DMS53 (cell line): Measurements from ENCODE around the gene GABRG3.

Experiments
- DNase-seq: peaks from one replicate; lab custom pipeline; 2025; lab: John Stamatoyannopoulos, UW

The GABRG3 gene

DNA sequence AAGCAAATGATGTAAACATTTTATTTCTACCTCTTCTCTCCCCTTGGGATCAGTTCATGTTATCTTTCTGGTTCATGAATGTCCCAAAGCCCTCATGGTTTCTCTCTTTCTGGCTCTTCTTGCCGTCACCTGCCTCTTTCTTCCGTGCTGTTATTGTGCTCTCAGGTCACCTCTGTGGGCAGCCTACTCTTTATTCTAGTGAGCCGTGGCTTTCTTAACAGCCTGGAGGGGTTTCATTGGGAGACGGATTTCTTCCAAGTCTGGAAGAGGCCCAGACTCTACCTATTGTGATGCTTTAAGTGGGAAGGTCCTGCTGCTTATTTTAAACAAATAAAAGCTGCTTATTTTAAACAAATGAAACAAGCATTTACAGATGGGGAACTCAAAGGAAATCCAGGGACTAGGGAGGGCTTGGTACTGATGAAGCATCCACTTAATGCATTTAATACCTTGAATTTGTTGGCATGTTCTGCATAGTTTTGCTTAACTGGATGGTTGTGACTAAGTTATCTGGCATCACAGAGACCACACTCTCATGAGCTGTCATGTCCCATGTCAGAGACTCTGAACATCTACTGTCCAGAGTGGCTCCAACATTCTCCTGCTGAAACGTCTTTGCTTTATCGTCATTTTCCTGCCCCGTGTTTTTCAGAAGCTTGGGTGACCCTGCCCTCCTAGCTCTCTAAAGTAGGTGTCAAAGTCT lies 443.3 kb downstream of the GABRG3 start:
- DNase-seq, result no peak

DNA sequence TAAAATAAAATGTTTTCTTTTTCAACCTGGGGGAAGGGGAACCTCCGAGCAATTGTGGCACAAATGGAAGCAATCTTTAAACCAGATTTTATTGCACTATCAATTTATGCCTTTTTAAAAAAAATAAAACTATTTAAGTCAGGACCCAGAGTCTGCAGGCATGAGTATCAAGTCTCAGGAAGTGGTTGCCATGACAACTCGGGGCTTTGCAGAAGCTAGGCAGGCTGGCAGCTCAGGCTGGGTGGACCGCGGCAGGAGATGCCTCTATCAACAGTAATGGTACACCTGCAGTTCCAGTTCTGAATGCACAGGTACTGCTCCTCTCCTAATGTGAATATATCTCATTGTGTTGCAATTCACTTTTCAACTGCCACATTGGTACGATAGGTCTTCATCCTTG lies 447.7 kb downstream of the GABRG3 start:
- DNase-seq, result peak; percentile 54

DNA sequence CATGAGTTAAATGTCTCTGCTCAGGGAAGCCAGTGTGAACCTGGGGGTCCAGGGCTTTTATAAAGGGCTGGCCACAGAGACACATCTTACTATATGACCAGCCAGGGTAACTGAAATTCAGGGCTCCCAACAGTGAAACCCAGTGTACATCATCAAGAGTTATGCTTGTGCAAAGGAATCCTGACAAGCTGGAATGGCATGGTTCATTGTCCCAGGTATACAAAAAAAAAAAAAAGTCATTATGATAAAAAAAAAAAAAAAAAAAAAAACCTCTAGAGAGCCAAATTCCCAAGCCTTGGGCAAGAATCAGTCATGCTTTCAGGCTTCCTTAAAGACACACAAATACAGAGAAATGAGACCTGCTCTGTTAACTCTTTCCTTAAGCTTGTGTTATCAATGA lies 452.0 kb downstream of the GABRG3 start:
- peak; percentile 5 for DNase-seq

DNA sequence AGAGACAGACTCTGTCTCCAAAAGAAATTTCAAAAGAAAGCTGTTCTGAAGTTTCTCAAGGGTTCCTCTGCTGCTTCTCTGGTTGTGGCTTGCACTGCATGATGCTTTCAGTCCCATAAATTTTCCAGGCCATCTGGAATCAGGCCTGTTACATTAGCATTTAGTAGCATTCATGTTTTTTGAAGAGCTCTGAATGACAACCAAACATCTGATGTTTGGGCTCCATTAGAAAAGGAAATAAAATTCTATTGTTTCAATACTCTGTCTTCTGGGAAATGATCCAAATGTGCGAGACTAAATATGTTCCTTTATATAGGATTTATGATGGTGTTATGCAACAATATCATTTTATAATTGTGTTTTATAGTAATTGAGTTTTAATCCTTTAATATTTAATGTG lies 455.8 kb downstream of the GABRG3 start:
- DNase-seq, result no peak

DNA sequence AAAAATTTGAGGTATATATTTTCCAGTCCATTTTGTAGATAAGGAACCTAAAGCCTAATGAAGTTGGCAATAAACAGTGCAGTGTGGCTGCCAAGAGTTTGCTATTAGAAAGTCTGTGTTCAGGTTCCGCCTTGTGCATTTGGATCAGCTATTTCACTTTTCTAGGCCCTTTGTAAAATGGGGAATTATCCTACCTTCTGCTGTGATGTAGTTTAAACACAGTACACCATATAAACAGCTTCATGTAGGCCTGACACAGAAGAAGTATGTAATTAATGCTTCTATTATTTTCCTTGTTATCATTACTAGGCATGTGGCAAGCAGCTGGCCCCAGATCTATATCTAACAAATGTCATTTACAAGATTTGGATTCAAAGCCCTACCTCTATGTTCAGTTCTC lies 456.3 kb downstream of the GABRG3 start:
- DNase-seq, result no peak

DNA sequence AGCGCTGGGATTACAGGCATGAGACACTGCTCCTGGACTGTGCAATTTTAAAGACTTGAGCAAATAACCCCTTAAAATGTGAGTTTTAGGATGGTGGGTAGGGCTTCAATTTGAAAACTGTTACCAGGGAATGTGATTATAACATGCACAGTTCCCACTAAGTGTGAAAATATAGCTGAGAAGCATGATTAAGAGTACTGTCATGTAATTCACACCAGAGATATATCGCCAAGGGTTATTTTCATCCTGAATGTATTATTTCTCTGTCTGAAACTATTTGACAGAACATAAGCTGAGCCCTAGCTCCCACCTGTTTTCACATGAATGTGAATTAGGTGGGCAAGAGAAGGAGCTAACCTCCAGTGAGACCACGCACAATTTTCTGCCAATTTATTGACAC lies 457.2 kb downstream of the GABRG3 start:
- DNase-seq, result no peak

DNA sequence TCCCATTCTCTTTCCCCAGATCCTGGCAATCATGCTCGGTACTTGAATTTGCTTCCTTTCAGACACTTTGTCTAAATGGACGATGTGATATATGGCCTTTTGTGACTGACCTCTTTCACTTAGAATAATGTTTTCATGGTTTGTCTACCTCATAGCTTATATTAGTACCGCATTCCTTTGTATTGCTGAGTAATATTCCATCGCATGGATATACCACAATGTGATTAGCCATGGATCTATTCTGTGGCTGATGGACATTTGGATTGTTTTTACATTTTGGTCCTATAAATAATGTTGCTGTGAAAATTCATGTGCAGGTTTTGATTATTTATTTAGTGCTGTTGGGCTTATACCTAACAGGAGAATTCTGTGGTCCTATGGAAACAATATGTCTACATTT lies 458.6 kb downstream of the GABRG3 start:
- DNase-seq, result no peak

DNA sequence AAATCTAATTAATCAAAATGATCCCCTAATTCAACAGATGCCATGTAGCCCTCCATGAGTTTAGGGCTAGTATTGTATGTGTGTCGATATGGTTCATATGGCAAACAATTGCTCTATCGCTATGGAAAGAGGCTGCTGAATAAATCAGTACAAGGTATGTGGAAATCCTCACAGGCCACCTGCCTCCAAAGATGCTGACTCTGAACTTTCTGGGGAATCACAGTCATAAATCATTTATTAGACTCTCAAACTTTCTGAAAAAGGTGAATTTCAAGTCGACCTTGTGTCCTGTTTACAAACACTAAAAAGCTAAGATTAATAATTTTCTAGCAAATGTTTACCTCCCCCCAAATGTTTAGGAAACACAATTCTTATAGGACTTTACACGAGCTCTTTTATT lies 462.6 kb downstream of the GABRG3 start:
- DNase-seq, result no peak

DNA sequence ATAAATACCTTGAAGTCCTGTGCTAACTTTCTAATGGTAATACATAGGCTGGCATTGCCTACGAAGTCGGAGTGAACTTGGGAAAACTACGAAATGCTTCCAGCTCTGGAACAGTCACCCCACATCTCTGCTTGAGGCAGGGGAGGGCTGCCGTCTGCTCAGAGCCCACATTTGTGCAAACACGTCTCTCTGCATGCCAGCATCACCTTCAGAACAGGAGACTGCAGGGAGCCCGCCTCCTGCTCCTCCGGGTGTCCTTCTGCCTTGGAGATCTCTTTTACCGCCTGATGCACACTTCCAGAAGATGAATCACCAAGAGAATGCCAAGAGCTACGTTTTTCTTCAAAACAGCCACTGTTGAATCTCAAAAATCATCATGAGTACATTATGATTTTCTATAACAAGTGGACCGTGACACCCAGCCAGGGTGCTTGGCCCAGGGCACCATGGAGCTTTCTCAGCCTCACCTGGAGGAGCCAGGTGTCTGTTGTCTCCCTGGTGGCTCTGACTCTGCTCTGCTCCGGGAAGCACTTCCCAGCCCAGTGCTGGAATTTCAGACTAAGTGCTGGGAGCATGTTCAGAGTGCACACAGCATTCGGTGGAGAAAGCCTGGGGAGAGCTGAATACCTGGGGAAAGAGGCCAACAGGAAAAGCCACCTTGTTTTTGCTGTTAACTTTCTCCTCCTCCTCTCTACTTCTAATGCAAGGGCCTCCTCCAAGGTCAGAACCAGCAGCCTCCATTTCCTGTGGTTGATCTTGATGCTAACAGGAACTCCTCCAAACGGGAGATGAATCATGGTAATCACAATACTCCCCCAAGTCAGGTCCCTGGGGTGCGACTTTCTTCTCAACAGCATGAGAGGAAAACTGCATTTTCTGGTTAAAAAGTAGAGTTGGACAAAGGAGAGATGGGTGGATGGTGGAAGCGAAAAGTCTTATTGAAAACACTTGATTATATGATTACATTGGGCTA lies 467.7 kb downstream of the GABRG3 start:
- no peak for DNase-seq

DNA sequence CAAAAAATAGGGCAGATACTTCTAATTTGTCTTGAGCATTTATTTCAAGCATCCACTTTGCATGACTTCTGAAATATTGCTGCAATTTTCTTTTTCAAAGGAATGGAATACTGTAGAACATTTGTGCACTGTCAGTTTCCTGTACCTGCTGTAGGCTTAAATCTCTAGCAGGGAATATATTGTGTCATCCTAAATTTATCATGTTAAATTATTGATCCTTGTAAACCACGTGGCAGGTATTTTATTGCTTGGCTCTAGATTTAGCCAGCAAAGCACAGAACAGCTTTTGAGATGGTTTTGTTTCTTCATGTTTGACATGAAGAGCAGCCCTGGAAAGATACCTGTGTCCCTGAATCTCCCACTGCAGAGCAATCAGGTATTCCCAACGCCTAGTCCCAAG lies 470.1 kb downstream of the GABRG3 start:
- no peak for DNase-seq

DNA sequence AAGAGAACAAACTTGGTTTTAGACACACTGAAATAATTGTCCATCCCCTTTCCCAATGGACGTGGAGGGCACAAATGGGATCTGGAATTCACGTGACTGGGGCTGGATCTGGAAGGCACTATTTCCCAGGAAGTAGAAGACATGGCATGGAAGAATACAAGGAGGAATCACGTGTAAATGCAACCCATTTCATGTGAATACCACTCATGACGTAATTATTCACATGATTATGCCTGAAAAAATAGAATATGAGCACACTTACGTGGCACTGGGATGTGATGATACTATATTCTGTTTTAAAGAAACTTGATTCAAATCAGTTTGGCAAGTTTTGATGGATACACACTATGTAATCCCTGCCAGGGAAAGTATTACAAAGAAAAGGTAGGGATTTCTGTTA lies 477.3 kb downstream of the GABRG3 start:
- no peak for DNase-seq

DNA sequence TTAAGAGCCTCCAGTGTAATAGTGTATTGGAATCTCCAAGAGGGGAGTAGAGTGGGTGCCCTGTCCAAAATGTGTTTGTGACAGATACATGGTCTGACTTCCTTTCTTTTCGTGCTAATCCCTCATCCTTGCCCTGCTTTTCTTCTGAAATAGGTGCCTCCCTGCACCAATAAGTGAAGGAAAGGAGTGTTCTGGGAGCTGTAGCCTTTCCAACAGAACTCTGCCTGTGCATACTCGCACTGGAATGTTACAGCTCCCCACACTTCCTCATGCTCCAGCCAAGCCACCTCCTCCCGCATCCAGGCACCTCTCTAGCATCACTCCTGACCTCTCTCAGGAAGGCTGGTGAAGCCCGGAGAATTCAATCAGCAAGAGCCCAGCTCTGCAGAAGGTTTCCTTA lies 478.0 kb downstream of the GABRG3 start:
- no peak for DNase-seq

DNA sequence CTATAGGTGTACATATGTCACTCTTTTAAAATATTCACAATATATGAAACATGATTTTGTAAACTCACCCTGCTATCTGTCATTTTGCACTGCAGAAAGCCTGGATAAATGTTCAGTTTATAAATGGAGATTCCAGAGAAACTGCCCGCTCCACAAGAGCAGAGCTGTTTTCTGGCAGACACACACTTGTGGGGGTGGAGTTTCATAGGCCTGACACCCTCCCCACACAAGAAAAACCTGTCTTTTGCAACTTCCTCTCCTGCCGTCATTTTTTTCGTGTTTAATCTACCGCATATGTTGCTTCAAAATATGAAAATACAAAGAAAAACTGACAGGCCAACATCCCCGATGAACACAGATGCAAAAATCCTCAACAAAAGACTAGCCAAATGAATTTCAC lies 479.0 kb downstream of the GABRG3 start:
- no peak for DNase-seq

DNA sequence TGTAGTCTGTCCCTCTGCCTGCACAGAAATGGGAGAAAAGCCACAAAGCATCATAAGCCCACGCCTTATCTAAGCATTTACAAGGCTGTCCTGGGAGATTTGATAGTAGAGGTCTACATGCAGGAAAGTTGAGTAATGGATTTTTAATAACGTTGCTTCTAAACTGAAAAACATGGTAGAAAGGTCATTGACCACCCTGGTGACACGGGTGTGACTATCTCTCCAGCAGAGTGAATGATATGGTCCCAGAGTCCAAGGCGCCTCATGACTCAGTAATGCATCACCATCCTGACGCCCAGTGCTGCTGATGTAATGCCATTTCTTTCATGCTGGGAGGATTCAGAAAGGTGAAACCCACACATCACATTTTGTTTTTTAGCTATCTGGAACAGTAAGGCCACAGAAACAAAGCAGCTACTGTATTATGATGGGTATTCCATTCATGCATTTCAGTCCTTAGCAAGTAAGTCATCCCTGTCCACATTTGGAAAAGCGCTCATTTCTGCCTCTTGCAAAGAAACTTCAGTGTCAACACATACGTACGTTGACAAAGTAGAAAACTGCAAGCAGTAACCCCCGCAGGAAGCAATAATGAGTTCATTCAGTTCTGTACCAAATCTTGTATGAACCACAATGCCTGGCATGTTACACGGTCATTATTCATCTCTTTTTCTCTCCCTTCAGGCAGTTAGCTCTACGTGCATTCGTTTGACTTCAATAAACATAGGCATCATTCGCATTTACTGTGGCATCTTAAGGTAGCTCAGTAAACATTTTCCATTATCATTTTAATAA lies 483.5 kb downstream of the GABRG3 start:
- DNase-seq, result no peak

DNA sequence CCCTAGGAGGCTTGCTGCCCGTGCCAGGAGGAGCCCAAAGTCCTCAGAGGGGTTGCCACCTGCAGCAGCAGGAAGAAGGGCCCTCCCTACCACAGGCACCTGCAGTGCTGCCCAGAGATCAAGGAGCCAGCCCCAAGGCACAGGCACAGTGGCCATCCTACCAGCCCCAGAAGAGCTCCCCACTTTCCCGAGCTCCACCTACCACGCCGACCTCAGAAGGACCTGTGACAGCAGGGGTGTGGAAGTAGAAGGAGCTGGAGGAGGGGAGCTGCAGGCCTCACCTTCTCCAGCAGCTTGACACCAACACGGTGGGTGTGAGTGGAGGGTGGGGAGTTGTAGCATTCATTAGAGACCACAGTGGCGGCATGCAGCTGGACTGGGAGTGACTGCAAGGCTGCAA lies 485.8 kb downstream of the GABRG3 start:
- DNase-seq, result no peak

DNA sequence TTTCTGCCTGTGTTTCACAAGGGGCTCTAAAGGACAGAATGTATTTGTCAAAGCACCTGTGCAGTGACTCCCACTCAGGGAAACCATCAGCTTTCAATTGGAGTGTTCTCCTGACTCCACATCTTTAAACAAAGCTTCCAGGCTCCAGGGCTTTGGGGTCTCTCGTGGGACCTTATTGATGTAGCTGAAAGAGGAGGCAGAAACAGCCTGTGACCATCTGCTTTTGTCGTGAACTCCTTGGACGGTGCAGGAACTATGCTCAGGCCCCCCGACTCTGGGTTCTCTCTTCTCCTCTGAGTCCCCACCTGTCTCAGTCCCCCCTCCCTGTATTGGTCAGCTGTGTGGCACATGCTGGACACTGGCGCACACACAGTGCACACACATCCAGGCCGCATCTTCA lies 486.8 kb downstream of the GABRG3 start:
- DNase-seq, result no peak

DNA sequence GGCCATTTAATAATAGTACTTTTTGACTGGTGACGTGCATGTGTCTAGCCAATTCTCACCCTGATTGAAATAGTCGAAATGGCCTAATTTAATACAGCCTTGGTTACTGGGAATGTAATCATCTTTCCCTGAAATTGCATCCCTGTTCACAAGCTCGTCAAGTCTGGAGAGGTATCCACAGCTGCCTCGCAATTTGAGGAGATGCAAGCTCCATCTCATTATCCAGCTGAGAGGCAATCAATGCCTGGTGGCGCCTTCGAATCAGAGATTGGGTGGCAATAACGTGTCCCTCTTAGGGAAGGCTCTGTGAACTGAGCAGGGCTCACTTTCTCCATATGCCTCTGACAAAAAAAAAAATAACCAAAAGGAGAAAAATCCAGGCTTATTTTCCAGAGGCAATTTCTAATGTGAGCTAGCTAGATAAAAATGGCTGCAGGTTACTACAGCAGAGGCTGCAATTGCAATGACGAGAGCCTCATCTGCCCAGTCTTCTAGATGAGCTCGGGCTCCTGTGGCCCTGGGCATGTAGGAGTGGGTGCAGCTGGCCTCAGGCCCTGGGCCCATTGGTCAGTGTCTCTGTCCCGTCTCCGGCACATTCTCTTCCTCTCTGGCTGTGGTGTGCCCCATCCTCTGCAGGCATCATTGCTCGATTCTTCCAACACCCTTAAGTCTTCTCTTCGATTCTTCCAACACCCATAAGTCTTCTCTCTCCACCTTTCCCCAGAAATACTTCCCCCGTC lies 487.5 kb downstream of the GABRG3 start:
- no peak for DNase-seq

DNA sequence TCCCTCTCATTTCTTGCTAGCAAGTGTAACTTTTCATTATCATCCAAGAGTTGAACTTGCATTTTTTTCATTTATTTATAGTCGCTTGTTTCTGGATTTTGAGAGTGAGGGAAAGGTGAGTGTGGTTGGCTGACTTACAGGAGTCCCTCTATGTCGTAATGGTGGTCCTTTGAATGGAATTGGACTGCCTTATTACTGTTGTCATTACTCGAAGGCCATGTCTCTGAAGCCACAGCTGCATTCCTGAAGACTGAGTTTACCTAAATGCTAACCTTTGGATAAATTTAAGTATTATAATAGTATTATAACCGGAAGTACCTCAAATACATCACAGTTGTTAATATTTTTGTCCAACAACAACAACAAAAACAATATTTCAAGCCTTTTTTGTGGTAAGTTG lies 488.9 kb downstream of the GABRG3 start:
- DNase-seq, result no peak

DNA sequence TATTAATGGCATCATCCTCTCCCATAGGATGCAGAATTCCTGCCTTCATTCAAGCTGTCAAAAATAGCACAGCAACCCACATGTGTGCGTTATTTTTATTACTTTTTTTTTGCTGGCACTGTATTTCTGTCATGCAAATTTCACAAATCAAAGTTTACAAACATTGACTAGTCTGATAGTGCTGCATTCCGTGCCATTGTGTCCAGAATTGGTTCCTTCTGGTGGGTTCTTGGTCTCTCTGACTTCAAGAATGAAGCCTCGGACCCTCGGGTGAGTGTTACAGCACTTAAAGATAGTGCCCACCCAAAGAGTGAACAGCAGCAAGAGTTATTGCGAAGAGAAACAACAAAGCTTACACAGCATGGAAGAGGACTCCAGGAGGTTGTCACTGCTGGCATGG lies 490.2 kb downstream of the GABRG3 start:
- no peak for DNase-seq

DNA sequence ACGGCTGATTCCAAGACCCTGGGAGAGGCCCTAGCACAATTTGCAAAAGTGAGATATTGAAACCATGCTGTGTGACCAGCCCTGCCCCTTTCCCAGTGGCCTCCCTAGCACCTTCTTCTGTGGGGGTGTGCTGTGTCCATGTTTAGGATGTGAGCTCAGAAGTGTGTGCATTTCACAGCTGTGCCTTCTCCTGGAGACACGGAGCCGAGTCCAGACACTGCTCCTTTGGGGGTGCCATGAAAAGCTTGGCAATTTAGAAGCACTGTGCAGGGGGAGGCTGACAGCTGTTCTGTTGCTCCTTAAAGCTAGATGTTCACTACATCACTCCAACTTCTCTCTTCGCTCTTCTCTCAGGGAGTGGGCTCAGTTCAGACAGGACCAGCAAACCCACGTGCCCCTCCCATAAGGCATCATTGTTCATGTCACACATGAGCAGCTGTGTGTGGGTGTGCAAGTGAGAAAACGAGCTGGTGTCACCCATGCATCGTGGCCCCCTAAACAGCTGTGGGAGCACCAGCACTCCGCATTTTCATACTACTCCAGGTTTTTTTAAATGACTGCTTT lies 492.6 kb downstream of the GABRG3 start:
- no peak for DNase-seq

DNA sequence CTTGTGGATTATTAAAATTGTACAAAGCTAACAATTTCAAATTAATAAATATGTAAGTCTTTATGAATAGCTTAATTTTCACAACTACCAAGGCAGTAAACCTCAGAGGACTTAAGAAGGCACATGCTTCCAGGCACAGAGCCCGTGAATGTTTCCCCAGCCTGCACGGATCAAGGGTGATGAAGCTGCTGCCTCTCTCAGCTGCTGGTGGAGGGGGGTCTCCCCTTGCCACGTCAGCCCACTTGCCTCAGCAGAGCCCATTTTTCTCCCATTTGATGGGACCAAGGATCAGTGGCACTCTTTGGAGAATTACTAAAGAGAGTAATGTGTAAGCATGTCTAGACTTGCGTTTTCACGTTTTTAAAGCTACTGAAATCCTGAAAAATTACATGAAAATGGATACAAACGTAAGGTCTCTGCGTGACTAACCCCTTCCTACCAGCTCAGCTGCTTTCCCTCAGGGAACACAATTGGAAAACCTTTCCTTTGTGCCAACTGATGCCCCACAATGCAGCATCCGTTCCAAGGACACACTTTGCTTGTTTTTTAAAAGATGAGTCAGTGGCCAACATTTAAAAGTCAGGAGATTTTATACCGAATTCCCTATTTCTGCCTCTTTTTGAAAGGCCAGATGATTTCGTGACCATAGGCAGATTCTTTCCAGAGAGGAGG lies 494.1 kb downstream of the GABRG3 start:
- no peak for DNase-seq
